Spleen (tissue), 7 donors: ENCODE results near the gene ZNF263.

Experiments used
- POLR2A ChIP-seq, 3 donors: fragments of 450-650 bp; IDR thresholded peaks; one replicate each; pipeline ENCODE4 v1.5.1; 2017; ENCODE audit warnings: antibody characterized with exemption in 3 of 3, mild to moderate bottlenecking in 1 of 3
- POLR2AphosphoS5 ChIP-seq, 3 donors: sonication (generic); formaldehyde crosslinking; IDR thresholded peaks; one replicate each; pipeline ENCODE4 v1.5.1; 2017; ENCODE audit warnings: antibody characterized with exemption in 3 of 3
- TF ChIP-seq, protein P1 (sequence below), 11 experiments: fragments of 200-600 bp in 7 of 11; fragments of 450-650 bp in 4 of 11; sonication (generic) in 4 of 11; IDR thresholded peaks in 8 of 11; conservative IDR thresholded peaks in 3 of 11; 1 replicate in 7 of 11; 2 replicates in 4 of 11; pipeline versions ENCODE4 v1.4.0 to v1.8.0; 2016 to 2021; ENCODE audit warnings: antibody characterized with exemption in 11 of 11, inconsistent platforms in 4 of 11, mild to moderate bottlenecking in 1 of 11
- donor health status: DM: no; HTN: no; CAD: no; lungs with moderate emphysema.
- donor health status: DM: no; HTN: no; CAD: no.
- donor health status: DM: no; HTN: no; CAD: no.

- TF ChIP-seq, protein P1, sequence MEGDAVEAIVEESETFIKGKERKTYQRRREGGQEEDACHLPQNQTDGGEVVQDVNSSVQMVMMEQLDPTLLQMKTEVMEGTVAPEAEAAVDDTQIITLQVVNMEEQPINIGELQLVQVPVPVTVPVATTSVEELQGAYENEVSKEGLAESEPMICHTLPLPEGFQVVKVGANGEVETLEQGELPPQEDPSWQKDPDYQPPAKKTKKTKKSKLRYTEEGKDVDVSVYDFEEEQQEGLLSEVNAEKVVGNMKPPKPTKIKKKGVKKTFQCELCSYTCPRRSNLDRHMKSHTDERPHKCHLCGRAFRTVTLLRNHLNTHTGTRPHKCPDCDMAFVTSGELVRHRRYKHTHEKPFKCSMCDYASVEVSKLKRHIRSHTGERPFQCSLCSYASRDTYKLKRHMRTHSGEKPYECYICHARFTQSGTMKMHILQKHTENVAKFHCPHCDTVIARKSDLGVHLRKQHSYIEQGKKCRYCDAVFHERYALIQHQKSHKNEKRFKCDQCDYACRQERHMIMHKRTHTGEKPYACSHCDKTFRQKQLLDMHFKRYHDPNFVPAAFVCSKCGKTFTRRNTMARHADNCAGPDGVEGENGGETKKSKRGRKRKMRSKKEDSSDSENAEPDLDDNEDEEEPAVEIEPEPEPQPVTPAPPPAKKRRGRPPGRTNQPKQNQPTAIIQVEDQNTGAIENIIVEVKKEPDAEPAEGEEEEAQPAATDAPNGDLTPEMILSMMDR (IDR thresholded peaks at IDR 0.05 in 8 of 11, conservative IDR thresholded peaks at IDR 0.05 in 3 of 11) = no peak
- no peak for TF ChIP-seq POLR2AphosphoS5 (IDR thresholded peaks at IDR 0.05)
- no peak for TF ChIP-seq POLR2A (IDR thresholded peaks at IDR 0.05)
Observed at GRCh38 chr16:3256866-3257465, 26.3 kb upstream of the ZNF263 start.
